ENCODE measurements around the gene POLN. TPM values are rescaled to one million over a fixed set of nuclear protein-coding genes. Genes with fewer than 3 reads are reported as not detected.

POLN gene
- total RNA-seq, 2 experiments from 2014 or later: 1.2 to 2.2 TPM

- CTCF ChIA-PET: no interaction called here
- POLR2A ChIA-PET: no interaction called here
Measured at GRCh38 chr4:2102045-2102883, 139.7 kb downstream of the POLN start.

DNA sequence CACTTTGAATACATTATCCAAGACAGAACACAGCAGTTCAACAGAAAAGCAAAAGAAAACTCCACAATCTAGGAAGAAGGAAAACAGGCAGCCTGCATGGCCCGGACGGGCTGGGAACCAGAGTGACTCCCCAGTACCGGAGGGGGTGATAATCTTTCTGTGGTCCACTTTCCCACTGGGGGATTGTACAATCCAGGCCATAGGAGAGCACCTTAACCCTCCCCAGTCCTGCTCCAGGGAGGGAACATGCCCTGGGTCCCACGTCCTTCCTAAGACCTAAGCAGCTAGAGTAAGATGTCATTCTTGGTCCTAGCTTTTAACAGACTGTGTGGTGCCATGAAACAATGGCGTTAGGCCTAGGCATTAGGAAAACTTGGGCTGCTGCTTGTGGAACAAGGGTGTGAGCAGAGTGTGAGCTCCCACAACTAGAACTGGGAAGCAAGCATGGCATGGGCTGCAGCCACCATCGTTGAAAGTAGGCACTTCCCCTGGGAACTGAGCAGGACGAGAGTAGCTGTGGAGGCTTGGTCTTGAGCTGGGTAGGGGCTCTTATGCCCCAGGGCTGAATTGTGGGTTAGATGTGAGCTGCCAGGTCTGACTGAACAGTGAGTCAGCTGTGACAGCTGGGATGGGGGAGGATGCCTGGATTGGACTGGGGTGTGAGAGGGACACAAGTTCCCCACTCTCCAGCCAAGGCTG, 140.4 kb downstream of the POLN start:
- ChIA-PET POLR2A (no interaction called here), CTCF (no interaction called here)

DNA sequence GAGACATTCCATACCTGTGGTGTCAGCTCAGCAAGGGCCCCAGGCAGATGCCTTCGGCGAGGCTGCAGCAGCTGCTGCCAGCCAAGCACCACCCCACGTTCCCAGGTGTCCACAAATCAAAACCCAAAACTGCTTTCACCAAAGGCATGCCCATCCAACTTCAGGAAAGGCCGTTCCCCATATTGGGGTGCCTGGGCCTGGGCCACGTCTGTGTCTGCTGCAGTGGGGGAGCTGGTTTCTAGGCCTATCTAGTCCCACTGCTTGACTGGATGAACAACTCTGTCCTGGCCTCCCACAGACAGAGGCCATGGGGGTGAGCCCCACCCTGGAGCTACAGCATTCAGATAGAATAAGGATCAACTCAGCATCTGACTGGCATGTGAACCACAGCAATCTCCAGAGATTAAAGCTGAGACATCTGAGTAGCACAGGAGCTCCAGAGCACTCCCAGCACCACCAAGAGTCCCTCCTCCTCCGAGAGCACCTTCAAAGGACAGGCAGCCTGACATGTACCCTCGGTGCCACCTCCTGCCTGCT, 145.8 kb downstream of the POLN start:
- ChIA-PET CTCF (no interaction called here), POLR2A (no interaction called here)

GRCh38 chr4:2095236-2096072, 146.5 kb downstream of the POLN start:
- ChIA-PET CTCF (no interaction called here), POLR2A (no interaction called here)

DNA sequence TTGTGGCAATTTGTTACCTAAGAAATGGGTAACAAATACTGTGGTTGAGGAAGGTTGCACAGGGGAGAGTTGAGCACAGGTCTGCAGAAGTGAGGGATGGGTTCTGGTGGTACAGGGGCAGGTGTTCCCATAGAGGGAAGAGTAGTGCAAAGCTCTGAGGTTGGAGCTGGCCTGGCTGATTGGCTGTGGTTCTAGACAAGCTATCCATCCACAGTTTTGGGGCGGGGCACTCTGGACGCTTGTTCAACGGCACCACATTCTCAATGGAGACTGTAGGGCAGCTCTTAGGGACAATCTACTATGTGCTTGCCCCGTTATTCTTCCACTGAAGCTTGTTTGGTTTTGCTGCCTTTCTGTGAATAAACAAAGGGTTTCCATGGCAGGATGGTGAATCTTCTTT, 147.4 kb downstream of the POLN start:
- ChIA-PET POLR2A (no interaction called here), CTCF (no interaction called here)

GRCh38 chr4:2093265-2093664, 148.7 kb downstream of the POLN start:
- ChIA-PET POLR2A (no interaction called here), CTCF (no interaction called here)

GRCh38 chr4:2092669-2093053, 149.3 kb downstream of the POLN start:
- ChIA-PET POLR2A (no interaction called here), CTCF (no interaction called here)

GRCh38 chr4:2091990-2092668, 149.8 kb downstream of the POLN start:
- CTCF ChIA-PET: no interaction called here

DNA sequence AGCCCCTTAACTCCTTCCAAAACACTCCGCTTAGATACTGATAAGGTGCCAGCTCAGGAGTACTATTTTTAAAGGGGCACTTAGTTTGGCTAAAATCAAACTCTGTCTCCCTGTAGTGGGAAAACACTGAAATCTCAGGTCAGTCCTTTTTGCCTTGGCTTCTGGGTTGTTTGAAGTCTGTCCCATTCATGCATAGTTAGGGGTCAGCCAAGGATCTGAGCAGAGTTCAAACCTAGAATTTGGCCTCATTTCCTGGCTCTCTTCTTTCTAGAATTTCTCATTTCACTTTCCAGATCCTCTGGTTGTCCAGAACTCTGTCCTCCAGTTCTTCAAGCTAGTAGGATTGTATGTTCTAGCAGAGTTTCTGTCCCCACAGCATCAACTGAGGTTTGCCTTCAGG, 151.3 kb downstream of the POLN start:
- POLR2A ChIA-PET: no interaction called here
- CTCF ChIA-PET: no interaction called here

More at GRCh38 chr4:2091990-2092668, 149.8 kb downstream of the POLN start:
- POLR2A ChIA-PET: no interaction called here

DNA sequence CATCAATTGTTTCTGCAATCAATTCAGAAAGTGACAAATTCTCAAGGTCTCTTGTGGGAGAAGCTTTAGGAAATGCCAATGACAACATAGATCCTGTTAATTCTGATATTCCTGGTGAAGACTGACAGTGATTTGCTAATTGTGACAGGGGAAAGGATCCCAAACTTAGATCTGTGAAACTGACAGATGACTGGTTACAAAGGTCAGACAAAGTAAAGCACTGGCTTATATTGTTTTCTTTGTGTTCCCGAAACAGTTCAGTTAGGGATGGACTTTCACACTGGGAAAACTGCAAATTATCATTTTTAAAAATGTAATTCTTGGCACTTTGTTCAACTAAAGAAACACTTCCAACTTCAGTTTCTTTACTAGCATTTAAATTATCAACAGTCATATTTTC, 152.7 kb downstream of the POLN start:
- POLR2A ChIA-PET: no interaction called here

GRCh38 chr4:2087170-2087569, 154.8 kb downstream of the POLN start:
- CTCF ChIA-PET: no interaction called here
- POLR2A ChIA-PET: no interaction called here

More for the DNA sequence above, 152.7 kb downstream of the POLN start:
- CTCF ChIA-PET: no interaction called here

- ChIA-PET CTCF (no interaction called here), POLR2A (no interaction called here)
Measured at GRCh38 chr4:2085496-2085901, 156.4 kb downstream of the POLN start.

GRCh38 chr4:2084316-2084715, 157.6 kb downstream of the POLN start:
- ChIA-PET CTCF (no interaction called here), POLR2A (no interaction called here)

DNA sequence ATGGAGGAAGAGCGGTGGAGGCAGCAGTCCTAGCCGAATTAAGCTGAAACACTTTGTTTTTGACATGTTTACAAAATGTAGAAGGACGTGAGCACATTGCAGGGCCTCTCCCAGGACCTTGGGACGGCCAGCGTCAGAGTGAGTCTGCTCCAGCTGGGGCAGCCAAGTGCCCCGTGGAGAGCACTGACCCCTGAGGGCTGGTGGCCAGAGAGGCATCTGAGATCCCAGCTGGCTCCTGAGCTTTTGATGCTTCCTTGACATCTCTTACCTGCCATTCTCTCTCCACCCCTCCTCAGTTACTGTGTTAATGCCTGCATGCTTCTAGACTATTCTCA, 158.1 kb downstream of the POLN start:
- ChIA-PET CTCF (no interaction called here), POLR2A (no interaction called here)

GRCh38 chr4:2083116-2083825, 158.7 kb downstream of the POLN start:
- CTCF ChIA-PET: no interaction called here
- POLR2A ChIA-PET: no interaction called here

- POLR2A ChIA-PET: no interaction called here
- CTCF ChIA-PET: no interaction called here
Measured at GRCh38 chr4:2082627-2083026, 159.3 kb downstream of the POLN start.

DNA sequence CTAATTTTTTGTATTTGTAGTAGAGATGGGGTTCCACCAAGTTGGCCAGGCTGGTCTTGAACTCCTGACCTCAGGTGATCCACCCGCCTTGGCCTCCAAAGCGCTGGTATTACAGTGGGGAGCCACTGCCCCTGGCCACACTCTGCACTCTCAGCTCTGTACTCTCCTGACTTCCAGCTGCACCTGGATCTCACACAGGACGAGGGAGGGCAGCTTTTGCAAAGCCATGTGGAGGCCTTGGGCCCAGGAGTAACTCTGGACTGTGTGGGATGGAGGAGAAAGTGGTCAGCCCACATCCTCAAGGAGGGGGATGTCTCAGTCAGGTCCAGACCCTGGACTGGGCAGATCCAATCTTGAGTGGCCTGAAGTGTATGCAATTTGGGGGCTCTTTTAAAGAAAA, 159.8 kb downstream of the POLN start:
- POLR2A ChIA-PET: interaction anchor here (0.7 kb wide), 1 partner anchor 80 kb away, joined by 14 read pairs; no protein-coding TSS in a partner anchor

DNA sequence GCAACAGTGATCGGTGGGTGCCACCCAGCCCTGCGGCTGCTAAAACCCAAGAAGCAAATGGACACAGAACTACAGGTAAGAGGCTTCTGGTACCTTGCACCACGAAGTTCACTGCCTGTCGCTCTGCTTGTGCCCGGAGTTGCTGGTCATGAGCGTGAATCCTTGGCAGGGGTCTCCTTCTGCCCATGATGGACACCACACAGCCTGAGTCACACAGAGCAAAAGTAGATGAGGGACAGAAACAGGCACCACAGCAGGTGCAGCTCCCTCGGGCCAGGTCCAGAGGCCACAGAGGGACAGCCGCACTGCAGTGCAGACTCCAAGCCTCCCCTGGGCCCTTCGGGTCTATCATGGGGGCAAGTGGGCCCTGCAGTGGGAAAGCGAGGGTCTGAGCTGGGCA, 160.4 kb downstream of the POLN start:
- POLR2A ChIA-PET: interaction anchor here (0.7 kb wide), 1 partner anchor 80 kb away, joined by 14 read pairs; no protein-coding TSS in a partner anchor
- CTCF ChIA-PET: interaction anchor here (0.7 kb wide), 1 partner anchor 128 kb away, joined by 3 read pairs; no protein-coding TSS in a partner anchor

More for the DNA sequence above, 159.8 kb downstream of the POLN start:
- CTCF ChIA-PET: interaction anchor here (0.7 kb wide), 1 partner anchor 127 kb away, joined by 3 read pairs; no protein-coding TSS in a partner anchor
